Mucosa of descending colon (tissue), 3 donors: ENCODE measurements around the gene PRR22. TPM values are rescaled to one million over a fixed set of nuclear protein-coding genes. Genes with fewer than 3 reads are reported as not detected.

Experiments used
- ATAC-seq: fragments of 200-7000 bp; cut with Tn5 transposase; one replicate; pipeline ENCODE4 v1.9.1; 2020; ENCODE audit warnings: mild to moderate bottlenecking, moderate library complexity
- DNase-seq, 3 donors: peaks; one replicate each; pipeline ENCODE4 v3.0.0-alpha.2; 2020
- H3K36me3 ChIP-seq: fragments of 200-600 bp; one replicate; pipeline ENCODE4 v1.8.0; 2021; ENCODE audit warnings: low read depth, mild to moderate bottlenecking
- H3K4me1 ChIP-seq: fragments of 200-600 bp; one replicate; pipeline ENCODE4 v1.8.0; 2021; ENCODE audit warnings: low read depth, mild to moderate bottlenecking
- H3K4me3 ChIP-seq: fragments of 200-600 bp; one replicate; pipeline ENCODE4 v1.8.0; 2021; ENCODE audit warnings: mild to moderate bottlenecking
- H3K9me3 ChIP-seq: fragments of 200-600 bp; one replicate; pipeline ENCODE4 v1.8.0; 2021; ENCODE audit warnings: mild to moderate bottlenecking
- CTCF ChIP-seq: fragments of 200-600 bp; IDR thresholded peaks from one replicate; pipeline ENCODE4 v1.8.0; 2022; ENCODE audit warnings: antibody characterized with exemption, mild to moderate bottlenecking
- intact Hi-C, 2 donors: fragments of 100-400 bp; cut with DNase I in 1 of 2; cut with micrococcal nuclease in 1 of 2; formaldehyde crosslinking; loops; one replicate each; pipeline versions ENCODE4 v1.11.0 to v1.11.1; 2022; cut with DNase I, micrococcal nuclease
- total RNA-seq, 3 donors: library from RNA; stranded (reverse); fragmentation: NEBNext Ultra II Directional in 2 of 3; extraction: Animal tissue kit (Norgen Biotek cat#: 25700) in 2 of 3; gene quantifications; one replicate each; pipeline versions ENCODE4 v1.2.1 to v1.2.4, GENCODE V29; 2021 to 2023
- donor health status: DM: no; HTN: no; CAD: no; lungs with moderate emphysema.
- donor health status: DM: no; HTN: no; CAD: no.
- donor health status: DM: no; HTN: yes; CAD: no.

Gene PRR22
- total RNA-seq, 3 donors from 2014 or later = 3.1 to 6.8 (median 4.1) TPM

GRCh38 chr19:5809469-5809868 is 24.9 kb upstream of the PRR22 start:
- no peak for ATAC-seq
- DNase-seq = no peak
- intact Hi-C loops = no loop called here
- H3K4me3 ChIP-seq = no peak overlapping the region
- no peaks in the 10 kb centered on the region for H3K9me3 ChIP-seq
- peaks cover 11% of the 10 kb centered on the region for H3K4me1 ChIP-seq
- no peak for TF ChIP-seq CTCF
- no peaks in the 10 kb centered on the region for H3K36me3 ChIP-seq

- DNase-seq (no peak), ATAC-seq (no peak)
- Histone ChIP-seq H3K9me3 (no peaks in the 10 kb centered on the region), H3K4me1 (peaks cover 15% of the 10 kb centered on the region), H3K36me3 (no peaks in the 10 kb centered on the region), H3K4me3 (no peak overlapping the region)
- no peak for TF ChIP-seq CTCF
- intact Hi-C loops = no loop called here
Measured at GRCh38 chr19:5809053-5809452, 24.5 kb upstream of the PRR22 start.

GRCh38 chr19:5808120-5808816 is 23.7 kb upstream of the PRR22 start:
- H3K9me3 ChIP-seq = no peaks in the 10 kb centered on the region
- H3K36me3 ChIP-seq = no peaks in the 10 kb centered on the region
- DNase-seq (no peak), ATAC-seq (no peak)
- H3K4me3 ChIP-seq = no peak overlapping the region
- intact Hi-C loops = no loop called here
- peaks cover 23% of the 10 kb centered on the region for H3K4me1 ChIP-seq
- TF ChIP-seq CTCF = no peak

- Histone ChIP-seq H3K4me3 (no peak overlapping the region), H3K36me3 (no peaks in the 10 kb centered on the region), H3K9me3 (no peaks in the 10 kb centered on the region), H3K4me1 (peaks cover 23% of the 10 kb centered on the region)
- ATAC-seq (no peak), DNase-seq (no peak)
- intact Hi-C loops = no loop called here
- no peak for TF ChIP-seq CTCF
Measured at GRCh38 chr19:5806905-5807304, 22.4 kb upstream of the PRR22 start.

GRCh38 chr19:5806133-5806489 is 21.6 kb upstream of the PRR22 start:
- ATAC-seq (no peak), DNase-seq (no peak)
- peaks cover 23% of the 10 kb centered on the region for H3K4me1 ChIP-seq
- no peaks in the 10 kb centered on the region for H3K9me3 ChIP-seq
- no peak overlapping the region for H3K4me3 ChIP-seq
- TF ChIP-seq CTCF = no peak
- no peaks in the 10 kb centered on the region for H3K36me3 ChIP-seq
- intact Hi-C loops = no loop called here
